Measurements from ENCODE around the gene IFI27L2. TPM values are rescaled to one million over a fixed set of nuclear protein-coding genes. Genes with fewer than 3 reads are reported as not detected.

Gene IFI27L2
- total RNA-seq, 1 donor from 2014 or later: 23.7 TPM

DNA sequence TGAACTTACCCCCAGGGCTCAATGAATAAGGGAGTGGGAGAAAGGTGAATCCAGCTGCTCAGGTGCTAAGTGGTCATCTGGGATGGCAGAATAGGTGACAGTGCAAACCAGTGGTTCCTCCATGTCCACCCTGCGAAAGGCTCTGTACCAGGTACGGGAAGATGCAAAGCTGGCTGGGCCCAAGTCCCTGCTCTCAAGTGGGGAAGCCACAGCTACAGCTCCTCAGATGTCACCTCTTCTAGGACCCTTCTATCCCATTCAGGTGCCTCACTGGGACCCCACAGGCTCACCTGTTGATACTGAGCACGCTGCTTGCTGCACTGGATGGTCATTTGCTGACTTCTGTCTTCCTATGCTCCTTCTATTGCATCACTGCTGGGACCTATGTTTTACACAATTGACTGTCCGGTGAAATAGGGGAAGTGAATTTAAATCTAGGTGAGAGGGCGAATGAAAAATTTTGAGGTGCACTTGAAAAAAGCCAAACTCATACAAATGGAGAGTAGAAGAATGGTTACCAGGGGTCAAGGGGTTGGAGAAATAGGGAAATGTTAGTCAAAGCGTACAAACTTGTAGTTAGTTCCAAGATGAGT lies 24.4 kb upstream of the IFI27L2 start:
- no peak for DNase-seq (ENCODE audit: low spot score)
- Mint-ChIP-seq H3K4me1 (ENCODE audit: unreplicated experiment) (no peaks in the 10 kb centered on the region), H3K27me3 (ENCODE audit: unreplicated experiment) (no peaks in the 10 kb centered on the region), H3K9me3 (ENCODE audit: unreplicated experiment) (peaks cover 6% of the 10 kb centered on the region), H3K4me3 (ENCODE audit: unreplicated experiment) (no peak overlapping the region), H3K27ac (ENCODE audit: unreplicated experiment) (no peak overlapping the region), H3K36me3 (ENCODE audit: low read depth, unreplicated experiment) (no peaks in the 10 kb centered on the region)
- TF ChIP-seq, protein P1, sequence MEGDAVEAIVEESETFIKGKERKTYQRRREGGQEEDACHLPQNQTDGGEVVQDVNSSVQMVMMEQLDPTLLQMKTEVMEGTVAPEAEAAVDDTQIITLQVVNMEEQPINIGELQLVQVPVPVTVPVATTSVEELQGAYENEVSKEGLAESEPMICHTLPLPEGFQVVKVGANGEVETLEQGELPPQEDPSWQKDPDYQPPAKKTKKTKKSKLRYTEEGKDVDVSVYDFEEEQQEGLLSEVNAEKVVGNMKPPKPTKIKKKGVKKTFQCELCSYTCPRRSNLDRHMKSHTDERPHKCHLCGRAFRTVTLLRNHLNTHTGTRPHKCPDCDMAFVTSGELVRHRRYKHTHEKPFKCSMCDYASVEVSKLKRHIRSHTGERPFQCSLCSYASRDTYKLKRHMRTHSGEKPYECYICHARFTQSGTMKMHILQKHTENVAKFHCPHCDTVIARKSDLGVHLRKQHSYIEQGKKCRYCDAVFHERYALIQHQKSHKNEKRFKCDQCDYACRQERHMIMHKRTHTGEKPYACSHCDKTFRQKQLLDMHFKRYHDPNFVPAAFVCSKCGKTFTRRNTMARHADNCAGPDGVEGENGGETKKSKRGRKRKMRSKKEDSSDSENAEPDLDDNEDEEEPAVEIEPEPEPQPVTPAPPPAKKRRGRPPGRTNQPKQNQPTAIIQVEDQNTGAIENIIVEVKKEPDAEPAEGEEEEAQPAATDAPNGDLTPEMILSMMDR (IDR thresholded peaks at IDR 0.05; ENCODE audit: unreplicated experiment): no peak

DNA sequence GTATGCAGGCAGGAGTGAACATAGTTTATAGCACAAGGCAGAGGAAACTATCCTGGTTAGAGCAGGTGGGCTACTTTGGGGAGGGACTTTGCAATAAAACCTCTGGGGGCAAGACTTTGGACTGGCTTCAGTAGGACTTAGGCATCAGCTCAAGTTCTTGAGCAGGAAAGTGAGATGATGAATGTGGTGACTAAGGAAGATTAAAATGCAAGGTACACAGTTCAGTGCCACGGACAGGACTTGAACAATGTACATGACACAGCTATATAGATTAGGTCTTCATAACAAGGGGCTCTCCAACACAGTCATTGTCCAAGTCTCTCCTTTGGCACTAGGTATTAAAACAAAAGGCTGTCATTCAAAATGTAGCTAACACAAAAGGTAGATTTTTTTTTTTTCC lies 23.3 kb upstream of the IFI27L2 start:
- H3K4me3 Mint-ChIP-seq (ENCODE audit: unreplicated experiment): no peak overlapping the region
- H3K36me3 Mint-ChIP-seq (ENCODE audit: low read depth, unreplicated experiment): no peaks in the 10 kb centered on the region
- TF ChIP-seq, protein P1 (IDR thresholded peaks at IDR 0.05; ENCODE audit: unreplicated experiment): no peak
- H3K4me1 Mint-ChIP-seq (ENCODE audit: unreplicated experiment): no peaks in the 10 kb centered on the region
- H3K9me3 Mint-ChIP-seq (ENCODE audit: unreplicated experiment): peaks cover 6% of the 10 kb centered on the region
- no peak overlapping the region for H3K27ac Mint-ChIP-seq (ENCODE audit: unreplicated experiment)
- no peaks in the 10 kb centered on the region for H3K27me3 Mint-ChIP-seq (ENCODE audit: unreplicated experiment)
- no peak for DNase-seq (ENCODE audit: low spot score)

DNA sequence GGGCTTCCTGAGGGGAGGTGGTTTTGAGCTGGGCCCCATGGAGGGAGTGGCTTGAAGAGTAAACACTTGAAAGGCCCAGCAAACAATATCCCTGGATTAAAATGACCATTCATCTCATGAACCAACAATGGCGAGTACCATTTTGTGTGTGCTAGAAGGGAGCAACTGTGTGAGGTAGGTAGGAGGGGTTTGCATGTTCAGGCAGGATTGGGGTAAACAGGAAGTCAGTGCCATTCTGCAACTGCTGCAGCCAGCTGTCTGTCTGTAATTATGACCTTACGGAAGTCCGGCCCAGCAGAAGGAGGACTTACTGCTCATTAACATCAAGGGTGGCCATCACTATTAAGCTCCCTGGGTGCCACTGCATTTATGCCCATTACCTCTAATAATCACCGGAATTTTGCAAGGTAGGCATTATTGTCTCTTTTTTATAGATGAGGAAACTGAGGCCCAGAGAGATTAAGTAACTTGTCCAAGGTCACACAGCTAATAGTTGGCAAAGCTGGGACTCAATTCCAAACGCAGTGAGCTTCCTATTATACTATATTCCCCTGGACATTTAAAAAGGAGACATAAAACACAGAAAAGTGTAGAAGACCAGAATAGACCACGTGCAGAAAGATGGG lies 16.6 kb upstream of the IFI27L2 start:
- H3K4me3 Mint-ChIP-seq (ENCODE audit: unreplicated experiment): no peak overlapping the region
- H3K27ac Mint-ChIP-seq (ENCODE audit: unreplicated experiment): no peak overlapping the region
- DNase-seq (ENCODE audit: low spot score): no peak
- TF ChIP-seq, protein P1 (IDR thresholded peaks at IDR 0.05; ENCODE audit: unreplicated experiment): no peak
- H3K4me1 Mint-ChIP-seq (ENCODE audit: unreplicated experiment): peaks cover 9% of the 10 kb centered on the region
- H3K9me3 Mint-ChIP-seq (ENCODE audit: unreplicated experiment): no peaks in the 10 kb centered on the region
- H3K36me3 Mint-ChIP-seq (ENCODE audit: low read depth, unreplicated experiment): no peaks in the 10 kb centered on the region
- H3K27me3 Mint-ChIP-seq (ENCODE audit: unreplicated experiment): peaks cover 4% of the 10 kb centered on the region

DNA sequence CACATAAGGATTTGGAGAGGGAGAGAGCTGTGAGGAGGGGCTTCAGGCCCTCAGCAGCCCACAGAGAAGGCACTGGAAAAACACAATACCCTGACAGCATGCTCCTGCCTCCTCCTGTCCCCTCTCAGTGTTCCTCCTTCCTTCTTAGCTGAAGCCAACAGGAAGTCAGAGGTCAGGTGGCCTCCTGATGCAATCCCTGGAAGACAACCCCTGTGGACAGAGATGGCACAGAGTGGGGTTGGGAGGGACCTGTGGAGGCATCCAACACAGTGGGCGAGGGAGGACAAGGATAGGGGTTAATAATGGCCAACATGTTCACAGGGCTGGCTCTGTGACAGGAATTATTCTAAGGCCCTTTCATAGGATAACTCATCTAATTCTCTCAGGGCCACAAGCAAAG lies 15.4 kb upstream of the IFI27L2 start:
- Mint-ChIP-seq H3K4me3 (ENCODE audit: unreplicated experiment) (no peak overlapping the region), H3K9me3 (ENCODE audit: unreplicated experiment) (no peaks in the 10 kb centered on the region), H3K4me1 (ENCODE audit: unreplicated experiment) (peaks cover 9% of the 10 kb centered on the region), H3K27ac (ENCODE audit: unreplicated experiment) (no peak overlapping the region), H3K27me3 (ENCODE audit: unreplicated experiment) (peaks cover 4% of the 10 kb centered on the region), H3K36me3 (ENCODE audit: low read depth, unreplicated experiment) (no peaks in the 10 kb centered on the region)
- no peak for DNase-seq (ENCODE audit: low spot score)
- TF ChIP-seq, protein P1 (IDR thresholded peaks at IDR 0.05; ENCODE audit: unreplicated experiment): no peak

DNA sequence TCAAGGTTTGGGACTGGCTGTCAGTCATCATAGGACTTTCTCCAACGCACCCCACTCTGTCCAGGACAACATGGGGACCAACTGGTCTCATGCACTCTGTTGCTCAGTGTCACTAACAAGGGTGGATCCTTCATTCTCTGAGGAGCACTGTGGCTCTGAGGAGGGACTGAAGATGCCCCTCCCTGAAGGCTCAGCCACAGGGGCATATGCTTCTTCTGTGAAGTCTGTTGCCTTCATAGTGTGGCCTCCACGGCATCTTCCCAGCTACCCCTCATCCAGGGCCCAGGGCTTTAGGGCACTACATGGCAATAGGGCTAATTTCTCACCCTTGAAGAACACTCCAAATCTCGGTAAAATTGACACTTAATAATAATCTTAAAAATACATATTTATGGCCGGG lies 14.3 kb upstream of the IFI27L2 start:
- H3K27ac Mint-ChIP-seq (ENCODE audit: unreplicated experiment): no peak overlapping the region

More for the DNA sequence above, 14.3 kb upstream of the IFI27L2 start:
- TF ChIP-seq, protein P1 (IDR thresholded peaks at IDR 0.05; ENCODE audit: unreplicated experiment): no peak
- Mint-ChIP-seq H3K27me3 (ENCODE audit: unreplicated experiment) (peaks cover 4% of the 10 kb centered on the region), H3K9me3 (ENCODE audit: unreplicated experiment) (no peaks in the 10 kb centered on the region), H3K4me1 (ENCODE audit: unreplicated experiment) (peaks cover 9% of the 10 kb centered on the region), H3K4me3 (ENCODE audit: unreplicated experiment) (no peak overlapping the region), H3K36me3 (ENCODE audit: low read depth, unreplicated experiment) (no peaks in the 10 kb centered on the region)
- DNase-seq (ENCODE audit: low spot score): no peak

All from endothelial cell (in vitro differentiated cells).